NCI-H82 (cell line): ENCODE measurements around the gene SLC7A4.
"Not testable (repeated sequence)": the region's sequence is repeated elsewhere in the genome, so short reads cannot be mapped to it uniquely, and the experiment has no call there.

Source experiments
- DNase-seq: peaks from one replicate; lab custom pipeline; 2025; lab: John Stamatoyannopoulos, UW

The SLC7A4 gene

DNA sequence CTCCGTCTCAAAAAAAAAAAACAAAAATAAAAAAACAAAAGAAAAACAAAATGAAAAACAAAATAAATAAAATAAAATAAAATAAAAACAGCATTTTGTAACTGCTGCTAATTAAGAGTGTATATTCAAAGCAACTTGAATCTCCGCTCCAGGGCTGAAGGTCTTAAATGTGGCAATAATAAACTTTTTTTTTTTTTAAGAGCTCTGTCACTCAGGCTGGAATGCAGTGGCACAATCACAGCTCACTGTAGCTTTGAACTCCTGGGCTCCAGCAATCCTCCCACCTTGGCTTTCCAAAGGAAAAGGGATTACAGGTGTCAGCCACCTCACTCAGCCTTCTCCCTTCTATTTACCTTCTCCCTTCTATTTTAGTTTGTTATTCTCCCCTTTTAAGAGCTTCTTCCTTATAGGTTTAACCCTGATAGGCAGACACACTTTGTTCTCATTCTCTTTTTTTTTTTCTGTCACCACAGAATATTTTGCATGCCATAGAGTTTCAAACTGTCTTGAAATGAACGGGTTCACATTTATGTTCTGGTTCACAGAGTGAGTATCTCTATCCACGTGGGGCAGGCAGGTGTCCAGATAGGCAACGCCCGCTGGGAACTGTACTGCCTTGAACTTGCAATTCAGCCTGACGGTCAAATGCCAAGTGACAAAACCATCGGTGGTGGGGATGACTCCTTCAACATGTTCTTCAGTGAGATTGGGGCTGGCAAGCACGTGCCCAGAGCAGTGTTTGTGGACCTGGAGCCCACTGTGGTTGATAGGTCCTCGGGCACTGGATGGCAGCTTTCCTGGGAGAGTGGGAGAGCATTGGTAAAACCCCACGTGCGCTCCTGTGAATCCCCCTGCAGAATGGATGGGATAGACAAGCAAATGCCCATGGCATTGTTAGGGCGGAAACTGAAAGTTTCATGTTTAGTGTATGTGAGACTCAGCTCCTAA lies 32.8 kb upstream of the SLC7A4 start:
- DNase-seq, result no peak

DNA sequence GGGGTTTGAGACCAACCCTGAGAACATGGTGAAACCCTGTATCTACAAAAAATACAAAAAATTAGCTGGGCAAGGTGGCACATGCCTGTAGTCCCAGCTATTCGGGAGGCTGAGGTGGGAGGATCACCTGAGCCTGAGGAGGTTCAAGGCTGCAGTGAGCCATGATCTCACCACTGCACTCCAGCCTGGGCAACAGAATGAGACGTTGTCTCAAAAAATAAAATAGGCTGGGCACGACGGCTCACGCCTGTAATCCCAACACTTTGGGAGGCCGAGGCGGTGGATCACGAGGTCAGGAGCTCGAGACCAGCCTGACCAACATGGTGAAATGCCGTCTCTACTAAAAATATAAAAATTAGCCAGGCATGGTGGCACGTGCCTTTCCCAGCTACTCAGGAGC lies 32.1 kb upstream of the SLC7A4 start:
- DNase-seq, result not testable (repeated sequence)

DNA sequence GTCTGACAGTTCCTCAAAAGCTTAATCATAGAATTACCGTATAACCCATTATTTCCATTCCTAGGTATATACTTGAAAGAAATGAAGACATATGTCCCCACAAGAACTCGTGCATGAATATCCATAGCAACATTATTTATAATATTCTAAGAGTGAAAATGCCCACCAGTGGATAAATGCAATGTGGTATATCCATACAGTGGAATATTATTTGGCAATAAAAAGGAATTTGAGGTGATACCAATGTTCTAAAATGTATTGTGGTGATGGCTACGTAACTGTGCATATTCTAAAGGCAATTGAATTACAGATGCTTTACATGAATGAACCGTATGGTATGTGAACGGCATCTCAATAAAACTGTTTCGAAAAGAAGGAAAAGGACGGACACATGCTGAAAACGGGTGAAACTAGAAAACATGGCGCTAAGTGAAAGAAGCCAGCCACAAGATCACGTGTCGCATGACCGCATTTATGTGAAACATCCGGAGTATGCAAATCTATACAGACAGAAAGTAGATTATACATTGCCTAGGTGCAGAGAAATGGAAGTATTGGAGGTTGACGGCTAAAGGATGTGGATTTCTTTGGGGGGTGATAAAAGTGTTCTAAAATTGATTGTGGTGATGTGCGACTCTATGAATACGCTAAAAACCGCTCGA lies 29.4 kb upstream of the SLC7A4 start:
- DNase-seq, result not testable (repeated sequence)

DNA sequence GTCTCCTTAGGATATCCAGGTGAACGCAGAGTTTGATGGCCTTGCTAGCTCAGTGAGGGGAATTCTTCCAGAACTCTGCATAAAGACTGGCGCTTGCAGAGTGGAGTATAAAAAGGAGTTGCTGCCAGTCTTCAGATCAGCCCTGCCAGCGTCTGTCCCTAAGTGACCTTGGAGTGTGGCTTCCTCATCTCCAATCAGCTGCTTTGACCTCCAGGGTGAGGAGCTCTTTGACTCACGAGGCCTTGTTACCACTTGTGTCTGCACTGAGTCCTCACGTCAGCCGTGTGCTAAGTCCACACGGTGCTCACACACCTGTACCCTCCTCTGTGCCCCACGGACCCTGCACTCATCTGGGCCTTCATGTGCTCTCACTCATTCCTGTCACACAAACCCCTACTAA lies 28.0 kb upstream of the SLC7A4 start:
- DNase-seq, result not testable (repeated sequence)

DNA sequence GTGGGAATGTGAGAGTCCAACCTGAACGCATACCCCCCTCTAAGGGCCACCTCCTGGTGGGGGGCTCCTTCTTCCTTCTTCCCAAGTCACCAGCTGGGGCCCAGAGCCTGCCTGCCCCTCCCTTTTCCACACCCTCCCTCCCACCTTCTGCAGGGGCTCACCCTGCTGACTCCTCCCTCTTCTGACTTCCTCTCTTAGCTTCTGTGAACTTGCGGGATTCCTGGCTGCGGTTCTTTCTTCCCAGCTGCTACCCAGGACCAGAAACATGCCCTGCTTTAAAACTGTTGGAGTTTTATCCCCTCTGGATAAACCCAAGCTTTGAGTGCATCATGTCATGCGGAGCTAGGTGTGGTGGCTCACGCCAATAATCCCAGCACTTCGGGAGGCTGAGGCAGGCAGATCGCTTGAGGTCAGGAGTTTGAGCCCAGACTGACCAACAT lies 23.5 kb upstream of the SLC7A4 start:
- DNase-seq, result peak; percentile 19

DNA sequence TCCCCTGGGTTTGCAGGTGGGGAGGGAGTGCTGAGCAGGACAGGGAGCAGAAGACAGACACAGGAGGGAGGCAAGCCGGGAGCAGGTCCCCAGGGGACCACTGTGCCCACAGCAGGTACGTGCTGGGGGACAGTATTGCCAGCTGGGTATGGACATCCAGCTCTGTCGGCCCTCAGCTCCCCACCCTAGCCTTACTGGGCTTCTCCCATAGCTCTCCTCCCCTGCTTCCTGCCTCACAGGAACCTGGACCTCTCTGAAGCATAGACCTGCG lies 23.1 kb upstream of the SLC7A4 start:
- no peak for DNase-seq

DNA sequence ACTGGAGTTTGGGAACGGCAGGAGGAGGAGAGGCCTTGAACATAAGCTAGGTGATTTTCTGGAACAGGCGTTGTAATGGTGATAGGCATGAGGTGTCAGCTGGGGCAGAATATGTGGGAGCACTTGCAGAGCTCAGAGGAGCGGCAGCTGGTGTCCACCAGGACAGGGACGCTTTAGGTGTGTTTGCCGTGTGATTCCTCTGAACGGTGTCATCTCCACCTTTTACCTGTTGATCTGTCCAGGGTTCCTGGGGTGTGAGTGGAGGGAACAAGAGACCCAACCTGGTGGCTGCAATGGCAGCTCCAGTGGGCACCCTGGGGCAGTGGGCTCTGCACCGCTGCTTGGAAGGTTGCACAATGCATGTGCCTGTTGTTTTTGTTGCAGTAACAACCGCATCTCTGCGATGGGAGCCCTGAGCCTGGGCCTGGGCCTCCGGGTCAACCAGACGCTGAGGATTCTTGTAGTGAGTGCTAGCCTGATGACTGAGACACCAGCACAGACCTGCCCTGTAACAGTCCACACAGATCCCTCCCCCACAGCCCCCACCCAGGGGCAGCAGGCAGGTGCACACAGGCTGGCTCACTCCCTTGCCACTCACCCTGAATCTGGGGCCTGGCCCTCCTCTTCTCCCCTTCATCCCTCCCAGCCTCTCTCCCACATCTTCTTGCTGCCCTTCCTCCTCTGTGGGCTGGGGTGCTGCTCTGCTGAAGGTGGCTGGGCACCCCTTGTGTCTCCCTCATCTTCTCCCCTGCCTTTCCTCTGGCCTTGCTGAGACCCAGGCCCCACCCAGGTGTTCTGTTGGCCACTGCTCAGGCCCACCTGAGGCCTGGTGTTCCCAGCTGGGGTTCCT lies 22.6 kb upstream of the SLC7A4 start:
- DNase-seq, result no peak

DNA sequence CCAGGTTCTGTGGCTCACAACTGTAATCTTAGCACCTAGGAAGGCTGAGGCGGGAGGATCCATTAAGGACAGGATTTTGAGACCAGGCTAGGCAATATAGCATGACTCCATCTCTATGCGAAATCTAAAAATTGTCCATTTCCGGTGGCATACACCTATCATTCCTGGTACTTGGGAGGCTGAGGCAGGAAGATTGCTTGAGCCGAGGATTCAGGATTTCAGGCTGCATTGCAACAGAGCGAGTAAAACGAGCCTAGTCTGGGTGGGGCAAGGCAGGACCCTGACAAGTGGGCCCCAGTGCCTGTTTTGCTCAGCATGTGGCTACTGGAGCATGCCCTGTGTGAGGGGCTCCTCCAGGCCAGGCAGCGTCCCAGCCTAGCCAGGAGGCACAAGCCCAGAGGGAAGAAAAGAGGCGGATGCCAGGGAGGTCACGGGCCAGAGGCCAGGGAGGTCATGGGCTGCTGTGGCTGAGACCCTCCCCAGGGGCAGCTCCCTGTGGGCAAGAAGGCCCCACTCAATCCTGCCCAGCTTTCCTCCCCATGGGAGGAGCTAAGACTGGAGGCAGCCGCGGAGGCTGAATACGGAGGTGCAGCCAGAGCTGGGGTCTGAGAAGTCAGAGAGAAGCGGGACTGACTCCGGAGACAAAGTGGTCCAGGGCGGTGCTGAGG lies 21.8 kb upstream of the SLC7A4 start:
- no peak for DNase-seq

DNA sequence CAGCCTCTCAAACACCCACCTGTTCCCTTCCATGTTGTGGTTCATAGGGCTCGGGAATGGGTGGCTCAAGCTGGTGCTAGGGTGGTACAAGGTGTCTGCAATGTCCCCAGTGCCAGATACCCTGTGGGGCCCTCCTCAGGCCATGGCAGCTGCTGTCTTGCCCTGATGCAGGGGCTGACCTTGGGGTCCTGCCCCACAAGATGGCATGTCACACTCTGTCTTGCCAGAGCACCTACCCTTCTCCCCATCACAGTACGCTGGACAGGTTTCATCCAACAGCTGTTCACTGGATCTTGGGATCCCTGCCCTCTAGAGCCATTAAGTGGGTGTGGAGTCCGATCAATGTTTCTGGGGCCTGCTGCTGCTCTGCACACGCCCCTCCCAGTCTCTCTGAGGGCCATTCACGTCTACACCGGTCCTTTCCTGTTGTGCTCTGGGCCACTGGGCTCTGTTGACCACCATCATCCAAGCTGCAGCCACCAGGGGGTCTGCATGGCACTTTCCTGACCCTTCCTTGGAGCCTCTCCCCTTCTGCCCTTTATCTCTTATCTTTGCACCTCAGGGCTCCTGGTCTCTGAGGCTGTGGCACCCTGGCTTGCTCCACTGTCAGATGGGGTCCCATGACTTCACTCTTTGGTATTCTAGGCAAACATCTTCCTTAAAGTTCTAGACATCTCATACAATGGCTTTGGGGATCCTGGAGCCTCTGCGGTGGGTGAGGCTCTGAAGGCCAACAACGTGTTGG lies 20.5 kb upstream of the SLC7A4 start:
- DNase-seq, result no peak

DNA sequence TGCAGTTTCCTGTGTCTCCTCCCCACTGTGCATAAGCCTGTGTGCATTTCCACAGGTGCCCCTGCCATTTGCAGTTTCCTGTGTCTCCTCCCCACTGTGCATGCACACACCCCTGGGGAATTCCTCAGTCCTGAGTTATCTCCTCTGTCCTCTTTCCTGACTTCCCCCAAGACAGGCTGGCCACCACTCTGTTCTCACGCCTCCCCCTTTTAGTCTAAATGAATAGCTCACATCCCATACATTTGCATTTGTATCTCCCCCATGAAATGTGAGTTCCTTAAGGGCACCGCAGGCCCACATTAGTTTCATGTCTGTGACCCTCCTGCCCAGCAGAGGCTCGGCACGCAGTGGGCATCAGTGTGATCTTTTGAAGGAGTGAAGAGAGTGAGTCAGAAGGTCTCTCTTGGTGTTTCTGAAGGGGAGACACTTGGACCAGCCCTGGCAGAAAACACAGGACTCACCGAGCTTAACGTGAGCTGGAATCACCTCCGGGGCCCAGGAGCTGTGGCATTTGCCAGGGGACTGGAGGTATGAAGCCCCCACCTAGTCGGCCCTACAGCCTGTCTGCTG lies 19.6 kb upstream of the SLC7A4 start:
- DNase-seq, result no peak

DNA sequence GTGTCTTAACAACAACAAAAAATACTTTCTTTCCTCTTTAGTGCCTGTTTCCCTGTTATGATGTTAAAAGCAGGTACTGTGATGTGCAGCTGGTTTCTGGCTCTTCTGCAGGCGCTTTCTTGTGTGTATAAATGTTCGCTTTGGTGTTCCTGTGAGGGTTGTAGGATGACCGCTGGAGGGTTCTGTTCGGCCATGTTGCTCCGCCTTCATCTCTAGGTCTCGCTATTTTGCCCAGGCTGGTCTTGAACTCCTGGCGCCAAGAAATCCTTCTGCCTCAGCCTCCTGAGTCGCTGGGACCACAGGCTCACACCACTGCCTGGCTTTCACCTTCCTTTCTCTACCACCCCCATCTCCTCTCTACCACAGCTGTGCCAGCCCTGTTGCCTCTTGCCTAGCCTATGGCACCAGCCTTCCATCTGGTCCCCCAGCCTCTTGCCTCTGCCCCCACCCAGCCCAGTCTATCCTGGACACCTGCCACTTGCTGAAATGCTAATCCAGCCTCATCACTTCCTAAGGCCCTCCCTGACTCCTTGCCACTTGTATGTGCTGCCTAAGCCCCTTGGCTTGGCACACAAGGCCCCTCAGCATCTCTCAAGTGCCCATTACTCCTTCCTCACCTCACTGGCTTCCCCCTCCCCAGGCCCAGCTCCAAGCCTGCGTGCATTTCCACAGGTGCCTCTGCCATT lies 18.9 kb upstream of the SLC7A4 start:
- peak; percentile 48 for DNase-seq

DNA sequence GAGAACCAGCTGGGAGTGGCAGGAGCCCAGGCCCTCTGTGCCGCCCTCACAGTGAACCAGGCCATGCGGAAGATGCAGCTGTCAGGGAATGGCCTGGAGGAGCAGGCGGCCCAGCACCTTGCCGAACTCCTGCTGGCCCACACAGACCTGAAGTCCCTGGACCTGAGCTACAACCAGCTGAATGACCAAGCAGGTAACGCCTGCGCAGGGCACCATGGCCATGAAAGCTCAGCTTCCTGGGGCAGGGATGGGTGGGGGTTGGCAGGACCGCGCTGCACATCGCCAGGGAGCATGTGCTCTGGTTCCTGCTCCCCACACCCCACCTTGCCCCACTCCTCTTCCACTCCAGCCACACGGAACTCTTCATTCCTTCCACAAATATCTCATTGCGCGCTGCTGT lies 16.6 kb upstream of the SLC7A4 start:
- DNase-seq, result not testable (repeated sequence)

DNA sequence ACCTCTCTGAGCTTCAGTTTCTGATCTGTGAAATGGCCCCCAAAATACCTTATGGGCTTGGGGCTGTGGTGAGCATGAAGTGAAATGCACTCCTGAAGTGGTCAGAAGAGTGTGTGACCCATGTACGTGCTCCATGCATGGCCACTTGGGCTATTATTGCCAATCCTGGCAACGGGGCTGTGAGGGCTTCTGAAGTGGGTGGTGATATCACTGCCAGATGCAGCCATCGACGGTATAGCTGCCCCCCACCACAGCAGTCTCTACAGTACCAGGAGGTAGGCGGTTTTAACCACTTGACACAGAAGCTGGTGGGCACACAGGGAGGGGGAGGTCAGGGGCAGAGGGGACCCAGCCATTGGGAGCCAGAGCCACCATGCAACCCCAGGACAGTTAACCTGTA lies 16.1 kb upstream of the SLC7A4 start:
- not testable (repeated sequence) for DNase-seq

DNA sequence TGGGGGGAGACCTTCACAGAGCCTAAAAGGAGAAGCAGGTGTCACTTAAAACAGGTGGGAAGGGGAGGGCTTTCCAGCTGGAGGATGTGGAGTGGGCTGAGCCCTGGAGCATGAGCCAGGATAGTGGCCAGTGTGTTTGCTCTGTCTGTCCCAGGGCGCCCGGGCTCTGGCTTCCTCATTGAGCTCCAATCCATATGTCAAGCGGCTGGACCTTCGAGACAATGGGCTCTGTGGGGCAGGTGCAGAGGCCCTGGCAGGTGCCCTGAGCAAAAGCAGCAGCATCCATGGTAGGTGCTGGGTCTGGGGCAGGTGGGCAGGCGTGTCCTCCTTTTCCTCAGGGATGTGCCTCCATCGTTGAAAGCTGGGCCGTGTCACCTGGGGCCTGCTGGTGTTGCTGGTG lies 15.4 kb upstream of the SLC7A4 start:
- no peak for DNase-seq

DNA sequence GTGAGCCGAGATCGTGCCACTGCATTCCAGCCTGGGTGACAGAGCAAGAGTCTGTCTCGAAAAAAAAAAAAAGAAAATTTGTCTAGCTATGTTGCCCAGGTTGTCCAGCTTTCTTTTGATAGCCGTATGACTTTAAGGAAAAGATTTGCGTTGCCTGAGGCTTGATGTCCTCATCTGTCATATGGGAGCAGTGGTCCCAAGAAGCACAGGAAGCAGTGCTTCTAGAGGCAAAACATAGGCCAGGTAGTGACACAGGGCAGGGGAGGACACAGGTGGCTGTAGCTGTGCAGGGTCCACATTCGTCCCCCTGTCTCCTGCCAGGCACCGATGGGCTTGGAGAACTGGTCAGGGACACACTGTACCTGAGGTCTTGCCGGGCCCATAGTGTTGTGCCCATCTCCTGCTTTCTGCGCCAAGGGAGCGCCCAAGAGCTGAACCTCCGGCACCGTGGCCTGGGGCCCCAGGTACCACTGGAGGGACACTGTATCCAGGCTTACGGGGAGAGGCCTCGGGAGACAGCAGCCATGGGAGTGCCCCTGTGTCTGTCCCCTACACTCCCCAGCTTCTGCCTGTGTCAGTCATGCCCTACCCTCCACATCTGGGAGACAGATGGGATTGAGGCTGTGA lies 14.8 kb upstream of the SLC7A4 start:
- DNase-seq, result no peak

DNA sequence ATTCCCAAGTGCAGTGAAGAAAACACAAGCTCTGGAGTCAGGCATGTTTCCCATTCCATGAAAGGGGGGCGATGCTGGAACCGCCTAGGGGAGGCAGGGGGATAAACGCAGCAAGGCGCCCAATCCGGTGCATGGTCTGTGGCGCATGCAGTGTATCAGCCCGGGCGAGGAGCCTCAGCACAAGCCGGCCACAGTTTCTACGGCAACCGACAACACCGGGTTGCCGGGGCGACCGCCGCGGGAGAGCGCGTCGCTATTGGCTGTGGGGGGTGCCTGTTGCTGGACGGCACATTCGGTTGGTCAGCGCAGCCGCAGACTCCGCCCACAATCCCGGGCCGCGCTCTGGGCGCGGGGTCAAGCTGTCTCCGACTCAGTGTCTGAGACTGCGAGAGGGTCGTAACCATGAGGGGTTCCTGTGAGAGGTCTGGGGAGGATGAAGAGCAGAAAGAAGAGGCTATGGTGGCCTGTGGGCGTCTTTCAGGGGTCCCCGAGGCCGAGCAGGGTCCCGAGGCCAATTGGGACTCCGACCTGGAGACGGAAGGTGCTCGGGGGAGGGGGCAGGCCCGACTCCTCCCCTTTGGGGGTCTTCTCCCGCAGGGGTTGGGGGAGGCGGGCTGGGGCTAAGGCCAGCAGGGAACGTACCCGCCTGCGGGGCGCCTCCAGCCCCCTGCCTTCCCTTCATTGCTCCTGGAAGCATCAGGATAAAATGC lies 13.4 kb upstream of the SLC7A4 start, which contains the start of gene LRRC74B:
Gene LRRC74B (plus strand): TSS at position 362 of the 710 bp plus-strand sequence. CDS start 41 bp downstream, at position 403.
- peak; percentile 93 for DNase-seq

DNA sequence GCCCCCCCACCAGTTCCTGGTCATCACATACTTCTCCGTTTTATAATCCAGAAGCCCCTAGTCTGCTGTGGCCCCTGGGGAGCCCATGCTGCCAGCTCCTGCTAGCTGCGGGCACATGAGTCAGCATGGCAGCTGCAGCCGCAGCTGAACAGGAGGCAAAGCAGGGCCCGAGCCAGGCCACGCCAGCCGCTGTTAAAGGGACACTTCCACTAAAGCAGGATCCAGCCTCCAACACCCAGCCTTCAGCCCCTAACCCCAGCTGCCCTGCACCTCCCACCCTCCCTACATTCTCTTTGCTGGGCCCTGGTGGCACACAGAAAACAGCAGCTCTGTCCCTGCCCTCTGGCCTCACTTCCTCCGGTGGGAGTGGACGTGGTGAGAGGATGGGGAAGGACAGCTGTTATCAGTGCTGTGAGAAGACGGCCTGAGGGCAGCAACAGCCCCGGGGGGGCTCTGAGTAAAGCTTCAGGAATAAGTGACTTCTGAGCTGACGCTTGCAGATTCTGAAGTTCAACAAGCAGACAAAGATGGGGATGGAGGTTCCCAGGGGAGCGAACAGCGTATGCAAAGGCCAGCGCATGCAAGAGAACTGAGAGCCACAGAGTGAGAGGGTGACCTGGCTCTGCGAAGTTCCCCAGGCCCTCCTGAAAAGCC lies 12.7 kb upstream of the SLC7A4 start:
- DNase-seq, result peak; percentile 40

DNA sequence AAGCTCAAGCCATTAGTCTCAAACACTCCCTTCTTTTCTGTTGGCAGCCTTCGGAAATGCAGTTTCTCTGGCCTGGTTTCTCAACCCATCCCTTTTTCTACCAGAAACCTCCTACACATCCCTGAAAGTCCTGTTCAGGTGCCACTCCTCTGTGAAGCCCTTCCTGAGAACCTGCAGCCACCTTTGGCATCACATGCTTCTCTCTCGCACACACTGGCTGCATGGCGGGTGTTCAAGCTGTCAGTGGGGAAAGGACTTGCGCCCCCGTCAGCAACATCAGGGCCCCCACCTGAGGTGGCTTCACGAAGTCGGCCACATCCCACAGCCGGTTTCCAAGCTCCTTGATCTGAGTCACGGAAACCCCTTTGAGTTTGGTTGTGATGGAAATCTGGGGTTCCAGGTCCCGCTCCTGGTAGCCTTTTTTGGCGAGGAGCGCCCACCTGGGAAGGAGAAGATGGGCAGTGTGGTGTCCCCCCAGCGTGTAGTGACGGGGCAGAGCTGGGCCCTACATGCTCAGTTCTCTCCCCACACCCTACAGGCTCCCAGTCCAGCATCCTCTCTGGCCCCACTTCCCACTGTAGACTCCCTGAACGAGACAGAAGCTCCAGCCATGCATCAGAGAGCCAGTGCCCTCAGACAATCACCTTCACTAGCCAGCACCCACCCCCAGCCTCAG lies 11.6 kb upstream of the SLC7A4 start:
- no peak for DNase-seq
